ENCODE measurements around the gene NPPB.

The NPPB gene

GRCh38 chr1:11841245-11842153 lies 17.2 kb downstream of the NPPB start:
- CTCF ChIA-PET: interaction anchor here (0.6 kb wide), 1 partner anchor 13 kb away, joined by 3 read pairs; no protein-coding TSS in a partner anchor
- TF ChIP-seq BHLHE40 (IDR thresholded peaks at IDR 0.05; ENCODE audit: borderline replicate concordance): no peak
- POLR2A ChIA-PET: interaction anchor here (0.9 kb wide), 2 partner anchors 66 to 125 kb away, joined by 3 to 4 read pairs; no protein-coding TSS in a partner anchor
- DNase-seq (ENCODE audit: extremely low spot score): no peak

DNA sequence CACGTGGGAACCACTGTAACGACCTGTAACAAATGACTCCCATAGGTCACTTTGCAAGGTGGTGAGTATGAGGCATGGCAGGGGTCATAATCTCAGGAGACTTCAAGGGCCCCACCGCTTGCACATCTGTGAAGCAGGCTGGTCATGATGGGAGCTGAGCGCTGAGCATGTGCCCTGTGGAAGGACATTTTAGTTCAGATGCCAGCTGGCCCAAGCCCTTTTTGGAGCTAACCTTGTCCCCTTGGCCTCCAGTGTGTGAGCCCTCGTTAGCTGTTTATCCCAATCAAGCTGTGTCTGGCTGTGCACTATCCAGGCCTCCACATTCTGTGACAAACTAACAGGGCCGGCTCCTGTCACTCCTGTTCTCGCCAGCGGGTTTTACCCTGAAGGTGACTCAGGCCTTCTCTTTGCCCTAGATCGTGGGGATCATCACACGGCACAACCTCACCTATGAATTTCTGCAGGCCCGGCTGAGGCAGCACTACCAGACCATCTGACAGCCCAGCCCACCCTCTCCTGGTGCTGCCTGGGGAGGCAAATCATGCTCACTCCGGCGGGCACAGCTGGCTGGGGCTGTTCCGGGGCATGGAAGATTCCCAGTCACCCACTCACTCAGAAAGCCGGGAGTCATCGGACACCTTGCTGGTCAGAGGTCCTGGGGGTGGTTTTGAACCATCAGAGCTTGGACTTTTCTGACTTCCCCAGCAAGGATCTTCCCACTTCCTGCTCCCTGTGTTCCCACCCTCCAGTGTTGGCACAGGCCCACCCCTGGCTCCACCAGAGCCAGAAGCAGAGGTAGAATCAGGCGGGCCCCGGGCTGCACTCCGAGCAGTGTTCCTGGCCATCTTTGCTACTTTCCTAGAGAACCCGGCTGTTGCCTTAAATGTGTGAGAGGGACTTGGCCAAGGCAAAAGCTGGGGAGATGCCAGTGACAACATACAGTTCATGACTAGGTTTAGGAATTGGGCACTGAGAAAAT lies 18.7 kb downstream of the NPPB start:
- ChIA-PET POLR2A (interaction anchor here (0.7 to 0.9 kb wide), 2 partner anchors 70 to 127 kb away, joined by 3 to 4 read pairs; no protein-coding TSS in a partner anchor), CTCF (no interaction called here)
- DNase-seq (ENCODE audit: extremely low spot score): no peak
- no peak for TF ChIP-seq CTBP1 (IDR thresholded peaks at IDR 0.05; ENCODE audit: borderline replicate concordance)
- TF ChIP-seq FOXM1 (IDR thresholded peaks at IDR 0.05; ENCODE audit: borderline replicate concordance): no peak
- no peak for TF ChIP-seq SUZ12 (IDR thresholded peaks at IDR 0.05)
- no peak for TF ChIP-seq L3MBTL2 (conservative IDR thresholded peaks at IDR 0.05)
- TF ChIP-seq TARDBP (IDR thresholded peaks at IDR 0.05): no peak
- TF ChIP-seq NFRKB (IDR thresholded peaks at IDR 0.05): no peak
- no peak for TF ChIP-seq SP1 (IDR thresholded peaks at IDR 0.05)
- no peak for TF ChIP-seq LEF1 (IDR thresholded peaks at IDR 0.05; ENCODE audit: borderline replicate concordance)
- TF ChIP-seq HDGF (IDR thresholded peaks at IDR 0.05; ENCODE audit: borderline replicate concordance): no peak
- no peak for TF ChIP-seq FOXK2 (IDR thresholded peaks at IDR 0.05)

- DNase-seq (ENCODE audit: extremely low spot score): peak; percentile 91
- ChIA-PET CTCF (interaction anchor here (0.6 to 3.7 kb wide), 9 partner anchors 9 to 158 kb away, joined by 3 to 17 read pairs (median 4); partner anchors contain the start of gene NPPA), POLR2A (interaction anchor here (0.6 to 1.2 kb wide), 2 partner anchors 69 to 71 kb away, joined by 3 to 4 read pairs; no protein-coding TSS in a partner anchor)
- TF ChIP-seq FOXA1 (IDR thresholded peaks at IDR 0.05): no peak
- no peak for TF ChIP-seq FOXK2 (IDR thresholded peaks at IDR 0.05)
- no peak for TF ChIP-seq L3MBTL2 (conservative IDR thresholded peaks at IDR 0.05)
- no peak for TF ChIP-seq BHLHE40 (IDR thresholded peaks at IDR 0.05; ENCODE audit: borderline replicate concordance)
Measured at GRCh38 chr1:11838349-11839272, 20.1 kb downstream of the NPPB start.

DNA sequence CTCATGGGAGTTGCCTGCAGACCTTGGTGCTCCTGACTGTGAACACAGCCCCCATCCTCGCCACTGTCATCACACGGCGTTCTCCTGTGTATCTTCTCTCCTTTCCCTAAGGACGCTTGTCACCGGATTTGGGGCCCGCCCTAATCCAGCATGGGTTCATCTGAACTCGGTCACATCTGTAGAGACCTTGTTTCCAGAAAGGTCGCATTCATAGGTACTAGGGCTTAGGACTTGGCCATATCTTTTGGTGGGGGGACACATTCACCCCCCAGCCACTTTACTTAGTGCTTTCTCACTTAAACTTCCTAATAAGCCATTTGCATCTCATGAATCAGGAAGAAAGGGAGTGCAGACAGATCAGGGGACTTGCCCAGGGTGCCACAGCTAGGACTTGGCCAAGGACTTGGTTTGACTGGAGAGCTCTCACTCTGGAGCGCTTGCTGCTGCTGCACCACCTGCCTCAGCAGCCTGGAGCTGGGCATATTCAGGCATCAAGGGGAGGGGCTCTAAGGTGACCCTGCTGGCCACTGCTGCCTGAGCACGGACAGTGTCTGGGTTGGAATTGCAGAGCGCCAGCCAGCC lies 20.9 kb downstream of the NPPB start:
- ChIA-PET CTCF (interaction anchor here (0.6 to 3.7 kb wide), 10 partner anchors 10 to 159 kb away, joined by 3 to 17 read pairs (median 4); partner anchors contain the start of gene NPPA), POLR2A (interaction anchor here (0.6 to 1.2 kb wide), 2 partner anchors 70 to 72 kb away, joined by 3 to 4 read pairs; no protein-coding TSS in a partner anchor)
- no peak for TF ChIP-seq SUZ12 (IDR thresholded peaks at IDR 0.05)
- no peak for TF ChIP-seq PKNOX1 (IDR thresholded peaks at IDR 0.05)
- no peak for TF ChIP-seq L3MBTL2 (conservative IDR thresholded peaks at IDR 0.05)
- no peak for TF ChIP-seq CTBP1 (IDR thresholded peaks at IDR 0.05; ENCODE audit: borderline replicate concordance)
- TF ChIP-seq FOXA1 (IDR thresholded peaks at IDR 0.05): no peak
- no peak for TF ChIP-seq ZNF384 (IDR thresholded peaks at IDR 0.05)
- no peak for TF ChIP-seq TARDBP (IDR thresholded peaks at IDR 0.05)
- no peak for TF ChIP-seq FOXK2 (IDR thresholded peaks at IDR 0.05)
- TF ChIP-seq LEF1 (IDR thresholded peaks at IDR 0.05; ENCODE audit: borderline replicate concordance): no peak
- TF ChIP-seq SP1 (IDR thresholded peaks at IDR 0.05): no peak
- DNase-seq (ENCODE audit: extremely low spot score): no peak

- TF ChIP-seq FOXK2 (IDR thresholded peaks at IDR 0.05): no peak
- POLR2A ChIA-PET: interaction anchor here (2.0 kb wide), 1 partner anchor 70 kb away, joined by 11 read pairs; no protein-coding TSS in a partner anchor
- CTCF ChIA-PET: interaction anchor here (0.6 to 3.7 kb wide), 4 partner anchors 10 to 130 kb away, joined by 3 to 17 read pairs (median 6); partner anchors contain the start of gene NPPA
- DNase-seq (ENCODE audit: extremely low spot score): no peak
Measured at GRCh38 chr1:11836955-11837766, 21.6 kb downstream of the NPPB start.

Measured in HEK293T (cell line).